GM20000 (cell line): Measurements from ENCODE around the gene IGFBPL1.

Experiments
- DNase-seq: peaks from one replicate; pipeline ENCODE4 v3.0.0; 2012; ENCODE audit warnings: low spot score
- CTCF ChIP-seq: IDR thresholded peaks from 2 replicates; pipeline ENCODE4 v1.5.1; 2012; ENCODE audit warnings: mild to moderate bottlenecking, control low read depth; ENCODE audit errors: extremely low read depth, missing control alignments

IGFBPL1 gene

GRCh38 chr9:38388283-38389223 lies 35.7 kb downstream of the IGFBPL1 start:
- no peak for TF ChIP-seq CTCF
- DNase-seq, result no peak

DNA sequence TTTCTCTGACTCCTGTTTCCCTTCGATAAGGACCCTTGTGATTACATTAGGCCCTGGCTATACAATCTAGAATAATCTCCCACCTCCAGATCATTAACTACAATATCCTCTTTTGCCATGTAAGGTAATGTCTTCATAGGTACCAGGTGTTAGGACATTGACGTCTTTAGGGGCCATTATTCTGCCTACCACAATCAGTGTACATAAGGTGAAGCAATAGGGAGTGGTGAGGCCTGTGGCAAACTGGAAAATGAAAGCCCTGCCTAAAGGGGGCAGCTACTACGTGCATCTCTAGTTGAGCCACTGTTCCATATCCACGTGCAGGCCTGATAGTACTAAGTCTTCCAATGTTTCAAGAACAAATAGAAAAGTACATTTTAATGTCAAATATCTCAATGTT lies 36.5 kb downstream of the IGFBPL1 start:
- TF ChIP-seq CTCF, result no peak
- no peak for DNase-seq

GRCh38 chr9:38387066-38387465 lies 37.2 kb downstream of the IGFBPL1 start:
- no peak for DNase-seq
- TF ChIP-seq CTCF, result no peak

- no peak for DNase-seq
Observed at GRCh38 chr9:38386319-38386895, 37.8 kb downstream of the IGFBPL1 start.

GRCh38 chr9:38385896-38386295 lies 38.4 kb downstream of the IGFBPL1 start:
- DNase-seq, result no peak
- no peak for TF ChIP-seq CTCF

More at GRCh38 chr9:38386319-38386895, 37.8 kb downstream of the IGFBPL1 start:
- no peak for TF ChIP-seq CTCF

- DNase-seq, result no peak
- no peak for TF ChIP-seq CTCF
Observed at GRCh38 chr9:38384990-38385848, 39.0 kb downstream of the IGFBPL1 start.
